Activated CD8-positive, alpha-beta memory T cell treated with anti-CD3 and anti-CD28 coated beads, Interleukin-2, amount 50 U/mL, for 4 hours (primary cell): Measurements from ENCODE around the gene MMP19.

Experiments
- DNase-seq: peaks from one replicate; pipeline ENCODE4 v3.0.0-alpha.2; 2020

The MMP19 gene

GRCh38 chr12:55809274-55809673, 33.5 kb downstream of the MMP19 start:
- DNase-seq, result no peak

GRCh38 chr12:55806982-55807381, 35.8 kb downstream of the MMP19 start:
- no peak for DNase-seq

GRCh38 chr12:55797550-55797949, 45.2 kb downstream of the MMP19 start:
- no peak for DNase-seq

- DNase-seq, result no peak
These were observed 45.7 kb downstream of the MMP19 start for GRCh38 chr12:55797068-55797467.

GRCh38 chr12:55795950-55796349, 46.8 kb downstream of the MMP19 start:
- DNase-seq, result no peak

GRCh38 chr12:55789893-55790292, 52.8 kb downstream of the MMP19 start:
- DNase-seq, result no peak

- DNase-seq, result no peak
These were observed 53.6 kb downstream of the MMP19 start for GRCh38 chr12:55789171-55789570.

GRCh38 chr12:55788546-55788945, 54.2 kb downstream of the MMP19 start:
- DNase-seq, result no peak
